ENCODE measurements around the gene TTC39B. TPM values are rescaled to one million over a fixed set of nuclear protein-coding genes. Genes with fewer than 3 reads are reported as not detected.

The TTC39B gene
- total RNA-seq, 2 experiments from 2014 or later = 0.06 TPM; not detected in 1

- no peaks in the 10 kb centered on the region for H3K79me2 ChIP-seq (ENCODE audit: insufficient read depth, low read depth, low read length)
- no TSS peak for BruUV-seq (replicated peaks)
- H2AFZ ChIP-seq (ENCODE audit: low read length) = no peak overlapping the region; the same call in 1 of the 2 replicates
- peak; percentile 69 for DNase-seq (ENCODE audit: low spot score)
- no peak overlapping the region for H3K27ac ChIP-seq (ENCODE audit: low read depth, low read length, poor library complexity, severe bottlenecking)
- no peaks in the 10 kb centered on the region for H3K9me3 ChIP-seq (ENCODE audit: low read length)
- TF ChIP-seq, protein P1, sequence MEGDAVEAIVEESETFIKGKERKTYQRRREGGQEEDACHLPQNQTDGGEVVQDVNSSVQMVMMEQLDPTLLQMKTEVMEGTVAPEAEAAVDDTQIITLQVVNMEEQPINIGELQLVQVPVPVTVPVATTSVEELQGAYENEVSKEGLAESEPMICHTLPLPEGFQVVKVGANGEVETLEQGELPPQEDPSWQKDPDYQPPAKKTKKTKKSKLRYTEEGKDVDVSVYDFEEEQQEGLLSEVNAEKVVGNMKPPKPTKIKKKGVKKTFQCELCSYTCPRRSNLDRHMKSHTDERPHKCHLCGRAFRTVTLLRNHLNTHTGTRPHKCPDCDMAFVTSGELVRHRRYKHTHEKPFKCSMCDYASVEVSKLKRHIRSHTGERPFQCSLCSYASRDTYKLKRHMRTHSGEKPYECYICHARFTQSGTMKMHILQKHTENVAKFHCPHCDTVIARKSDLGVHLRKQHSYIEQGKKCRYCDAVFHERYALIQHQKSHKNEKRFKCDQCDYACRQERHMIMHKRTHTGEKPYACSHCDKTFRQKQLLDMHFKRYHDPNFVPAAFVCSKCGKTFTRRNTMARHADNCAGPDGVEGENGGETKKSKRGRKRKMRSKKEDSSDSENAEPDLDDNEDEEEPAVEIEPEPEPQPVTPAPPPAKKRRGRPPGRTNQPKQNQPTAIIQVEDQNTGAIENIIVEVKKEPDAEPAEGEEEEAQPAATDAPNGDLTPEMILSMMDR (conservative IDR thresholded peaks at IDR 0.05; ENCODE audit: low read length) = peak; percentile 86
- no peak for TF ChIP-seq EZH2phosphoT487 (IDR thresholded peaks at IDR 0.05; ENCODE audit: borderline replicate concordance, low read depth, low read length)
- ChIA-PET CTCF (ENCODE audit: unreplicated experiment) (no interaction called here), POLR2A (no interaction called here)
- no peak overlapping the region for H3K4me2 ChIP-seq (ENCODE audit: low read length)
- intact Hi-C loops (cut with micrococcal nuclease; ENCODE audit: unreplicated experiment) = no loop called here
- H4K20me1 ChIP-seq (ENCODE audit: insufficient read depth, low read length) = no peaks in the 10 kb centered on the region
- H3K36me3 ChIP-seq (ENCODE audit: insufficient read depth, low read length) = no peaks in the 10 kb centered on the region
- no peak overlapping the region for H3K4me3 ChIP-seq (ENCODE audit: low read depth, low read length, poor library complexity, severe bottlenecking)
- no peaks in the 10 kb centered on the region for H3K9me2 ChIP-seq (ENCODE audit: insufficient read depth, low read length)
- H3K4me1 ChIP-seq (ENCODE audit: insufficient read depth, low read length, poor library complexity, severe bottlenecking) = no peaks in the 10 kb centered on the region
Measured at GRCh38 chr9:15135164-15135792, 171.7 kb downstream of the TTC39B start.

- no peak overlapping the region for H3K4me3 ChIP-seq (ENCODE audit: low read depth, low read length, poor library complexity, severe bottlenecking)
- no peak overlapping the region for H2AFZ ChIP-seq (ENCODE audit: low read length)
- H3K27ac ChIP-seq (ENCODE audit: low read depth, low read length, poor library complexity, severe bottlenecking) = no peak overlapping the region
- no peaks in the 10 kb centered on the region for H3K9me2 ChIP-seq (ENCODE audit: insufficient read depth, low read length)
- H3K4me2 ChIP-seq (ENCODE audit: low read length) = no peak overlapping the region
- no peaks in the 10 kb centered on the region for H3K36me3 ChIP-seq (ENCODE audit: insufficient read depth, low read length)
- H3K4me1 ChIP-seq (ENCODE audit: insufficient read depth, low read length, poor library complexity, severe bottlenecking) = no peaks in the 10 kb centered on the region
- H4K20me1 ChIP-seq (ENCODE audit: insufficient read depth, low read length) = no peaks in the 10 kb centered on the region
- CTCF ChIA-PET (ENCODE audit: unreplicated experiment) = no interaction called here
- TF ChIP-seq, protein P1 (conservative IDR thresholded peaks at IDR 0.05; ENCODE audit: low read length) = no peak
- TF ChIP-seq EZH2phosphoT487 (IDR thresholded peaks at IDR 0.05; ENCODE audit: borderline replicate concordance, low read depth, low read length) = no peak
- no peak for DNase-seq (ENCODE audit: low spot score)
- H3K79me2 ChIP-seq (ENCODE audit: insufficient read depth, low read depth, low read length) = no peaks in the 10 kb centered on the region
- POLR2A ChIA-PET = no interaction called here
- intact Hi-C loops (cut with micrococcal nuclease; ENCODE audit: unreplicated experiment) = no loop called here
- no peaks in the 10 kb centered on the region for H3K9me3 ChIP-seq (ENCODE audit: low read length)
- no TSS peak for BruUV-seq (replicated peaks)
Measured at GRCh38 chr9:15133488-15133887, 173.5 kb downstream of the TTC39B start.

DNA sequence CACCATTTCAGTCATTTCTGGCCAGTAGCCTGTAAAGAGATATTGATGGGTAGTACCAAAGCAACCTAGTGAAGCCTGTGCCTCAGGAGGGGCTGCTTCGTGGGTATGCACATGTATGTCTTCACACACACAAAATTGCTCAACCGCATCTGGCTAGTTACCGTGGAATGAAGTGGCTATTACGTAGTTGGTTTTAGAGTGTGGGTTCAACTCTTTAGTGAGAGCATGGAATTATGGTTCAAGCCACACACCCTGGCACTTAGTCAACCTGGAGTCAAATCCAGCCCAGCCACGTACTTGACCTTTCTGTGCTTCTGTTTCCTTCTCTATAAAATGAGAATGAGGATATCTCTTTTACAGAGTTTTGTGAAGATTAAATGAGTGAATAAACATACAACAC, 174.9 kb downstream of the TTC39B start:
- CTCF ChIA-PET (ENCODE audit: unreplicated experiment) = no interaction called here
- POLR2A ChIA-PET = no interaction called here
- DNase-seq (ENCODE audit: low spot score) = no peak
- Histone ChIP-seq H3K4me2 (ENCODE audit: low read length) (no peak overlapping the region), H3K9me2 (ENCODE audit: insufficient read depth, low read length) (no peaks in the 10 kb centered on the region), H4K20me1 (ENCODE audit: insufficient read depth, low read length) (no peaks in the 10 kb centered on the region), H3K79me2 (ENCODE audit: insufficient read depth, low read depth, low read length) (no peaks in the 10 kb centered on the region), H3K9me3 (ENCODE audit: low read length) (no peaks in the 10 kb centered on the region), H3K36me3 (ENCODE audit: insufficient read depth, low read length) (no peaks in the 10 kb centered on the region), H3K4me1 (ENCODE audit: insufficient read depth, low read length, poor library complexity, severe bottlenecking) (no peaks in the 10 kb centered on the region), H2AFZ (ENCODE audit: low read length) (no peak overlapping the region), H3K4me3 (ENCODE audit: low read depth, low read length, poor library complexity, severe bottlenecking) (no peak overlapping the region), H3K27ac (ENCODE audit: low read depth, low read length, poor library complexity, severe bottlenecking) (no peak overlapping the region)
- intact Hi-C loops (cut with micrococcal nuclease; ENCODE audit: unreplicated experiment) = no loop called here
- no peak for TF ChIP-seq EZH2phosphoT487 (IDR thresholded peaks at IDR 0.05; ENCODE audit: borderline replicate concordance, low read depth, low read length)
- TF ChIP-seq, protein P1 (conservative IDR thresholded peaks at IDR 0.05; ENCODE audit: low read length) = no peak
- BruUV-seq (replicated peaks) = no TSS peak

All from OCI-LY7 (cell line).